SKM-1 (cell line): ENCODE measurements around the gene LMAN2L.
"Not testable (repeated sequence)": the region's sequence is repeated elsewhere in the genome, so short reads cannot be mapped to it uniquely, and the experiment has no call there.

Experiments used
- DNase-seq: peaks from one replicate; lab custom pipeline; 2025; ENCODE audit not compliant: unreplicated experiment; lab: John Stamatoyannopoulos, UW

Gene LMAN2L

GRCh38 chr2:96687711-96688640 is 51.9 kb downstream of the LMAN2L start:
- no peak for DNase-seq

- DNase-seq: no peak
Measured at GRCh38 chr2:96687266-96687665, 52.6 kb downstream of the LMAN2L start.

GRCh38 chr2:96685577-96686459 is 54.0 kb downstream of the LMAN2L start:
- no peak for DNase-seq

- DNase-seq: no peak
Measured at GRCh38 chr2:96684883-96685576, 54.8 kb downstream of the LMAN2L start.

GRCh38 chr2:96683972-96684820 is 55.7 kb downstream of the LMAN2L start:
- DNase-seq: no peak

GRCh38 chr2:96683307-96683706 is 56.6 kb downstream of the LMAN2L start:
- no peak for DNase-seq

GRCh38 chr2:96681540-96681939 is 58.3 kb downstream of the LMAN2L start:
- DNase-seq: no peak

- DNase-seq: no peak
Measured at GRCh38 chr2:96680561-96681141, 59.2 kb downstream of the LMAN2L start.

GRCh38 chr2:96679848-96680247 is 60.0 kb downstream of the LMAN2L start:
- no peak for DNase-seq

GRCh38 chr2:96669539-96670215 is 70.2 kb downstream of the LMAN2L start:
- no peak for DNase-seq

GRCh38 chr2:96668771-96669170 is 71.1 kb downstream of the LMAN2L start:
- no peak for DNase-seq

- DNase-seq: not testable (repeated sequence)
Measured at GRCh38 chr2:96665717-96666116, 74.1 kb downstream of the LMAN2L start.

- peak; percentile 96 for DNase-seq
Measured at GRCh38 chr2:96665083-96665569, 74.7 kb downstream of the LMAN2L start.

- no peak for DNase-seq
Measured at GRCh38 chr2:96664366-96664925, 75.4 kb downstream of the LMAN2L start.

GRCh38 chr2:96663829-96664228 is 76.0 kb downstream of the LMAN2L start:
- no peak for DNase-seq

GRCh38 chr2:96663177-96663576 is 76.7 kb downstream of the LMAN2L start:
- DNase-seq: no peak

- DNase-seq: no peak
Measured at GRCh38 chr2:96662360-96662759, 77.5 kb downstream of the LMAN2L start.

GRCh38 chr2:96661324-96661723 is 78.5 kb downstream of the LMAN2L start:
- DNase-seq: no peak

GRCh38 chr2:96656540-96656939 is 83.3 kb downstream of the LMAN2L start:
- DNase-seq: peak; percentile 10
